ENCODE data around the gene TDRKH.
"Not testable (repeated sequence)": the region's sequence is repeated elsewhere in the genome, so short reads cannot be mapped to it uniquely, and the experiment has no call there.

The TDRKH gene

GRCh38 chr1:151762941-151763921 is 27.1 kb downstream of the TDRKH start, which contains the start of gene MRPL9:
TSS of gene MRPL9 (minus strand) at chr1:151763496. CDS start at chr1:151763479, 17 bp downstream.
- DNase-seq (ENCODE audit: low read depth in 2 of 2) = peak; percentile 82 to 85

GRCh38 chr1:151760597-151761385 is 29.5 kb downstream of the TDRKH start:
- DNase-seq (ENCODE audit: low read depth in 2 of 2) = no peak

GRCh38 chr1:151759241-151759640 is 31.1 kb downstream of the TDRKH start:
- no peak for DNase-seq (ENCODE audit: low read depth in 2 of 2)

- no peak for DNase-seq (ENCODE audit: low read depth in 2 of 2)
Observed at GRCh38 chr1:151756291-151756690, 34.0 kb downstream of the TDRKH start.

GRCh38 chr1:151741516-151741915 is 48.8 kb downstream of the TDRKH start:
- no peak for DNase-seq (ENCODE audit: low read depth in 2 of 2)

GRCh38 chr1:151739590-151740355 is 50.5 kb downstream of the TDRKH start:
- DNase-seq (ENCODE audit: low read depth in 2 of 2) = no peak

- DNase-seq (ENCODE audit: low read depth in 2 of 2) = no peak
Observed at GRCh38 chr1:151737479-151737878, 52.8 kb downstream of the TDRKH start.

GRCh38 chr1:151737026-151737425 is 53.3 kb downstream of the TDRKH start:
- no peak for DNase-seq (ENCODE audit: low read depth in 2 of 2)

- DNase-seq (ENCODE audit: low read depth in 2 of 2) = not testable (repeated sequence)
Observed at GRCh38 chr1:151733995-151734394, 56.3 kb downstream of the TDRKH start.

- DNase-seq (ENCODE audit: low read depth in 2 of 2) = no peak
Observed at GRCh38 chr1:151733126-151733525, 57.2 kb downstream of the TDRKH start.

- DNase-seq (ENCODE audit: low read depth in 2 of 2) = no peak
Observed at GRCh38 chr1:151729966-151730291, 60.4 kb downstream of the TDRKH start.

GRCh38 chr1:151729157-151729965 is 60.9 kb downstream of the TDRKH start:
- DNase-seq (ENCODE audit: low read depth in 2 of 2) = no peak

- DNase-seq (ENCODE audit: low read depth in 2 of 2) = no peak
Observed at GRCh38 chr1:151728151-151729054, 61.9 kb downstream of the TDRKH start.

- no peak for DNase-seq (ENCODE audit: low read depth in 2 of 2)
Observed at GRCh38 chr1:151723726-151724370, 66.5 kb downstream of the TDRKH start.
